ENCODE results near the gene LRP1. TPM values are rescaled to one million over a fixed set of nuclear protein-coding genes. Genes with fewer than 3 reads are reported as not detected.

Gene LRP1
- polyA plus RNA-seq, 12 donors: 81.0 to 163 (median 123) TPM; not detected in 1

- DNase-seq: no peak
Observed at GRCh38 chr12:57222286-57223190, 94.3 kb downstream of the LRP1 start.

- DNase-seq: no peak
Observed at GRCh38 chr12:57223191-57224165, 95.2 kb downstream of the LRP1 start.

GRCh38 chr12:57224278-57224972, 96.1 kb downstream of the LRP1 start:
- no peak for DNase-seq

- no peak for DNase-seq
Observed at GRCh38 chr12:57224973-57225679, 96.8 kb downstream of the LRP1 start.

- DNase-seq: no peak
Observed at GRCh38 chr12:57225680-57226210, 97.5 kb downstream of the LRP1 start.

- no peak for DNase-seq
Observed at GRCh38 chr12:57226588-57227314, 98.5 kb downstream of the LRP1 start.

GRCh38 chr12:57227315-57228115, 99.2 kb downstream of the LRP1 start:
- no peak for DNase-seq

GRCh38 chr12:57229046-57229633, 100.9 kb downstream of the LRP1 start:
- DNase-seq: no peak

GRCh38 chr12:57229634-57230380, 101.5 kb downstream of the LRP1 start, which contains the start of gene SHMT2:
TSS of gene SHMT2 (plus strand) at chr12:57229711. CDS start at chr12:57229779, 68 bp downstream.
- peak; percentile 97 for DNase-seq

- DNase-seq: no peak
Observed at GRCh38 chr12:57230381-57231155, 102.3 kb downstream of the LRP1 start.

- DNase-seq: no peak
Observed at GRCh38 chr12:57231276-57232021, 103.2 kb downstream of the LRP1 start.

GRCh38 chr12:57232156-57232756, 104.0 kb downstream of the LRP1 start:
- no peak for DNase-seq

- DNase-seq: no peak
Observed at GRCh38 chr12:57233357-57234232, 105.3 kb downstream of the LRP1 start.

- no peak for DNase-seq
Observed at GRCh38 chr12:57234233-57234570, 105.9 kb downstream of the LRP1 start.

GRCh38 chr12:57234571-57235016, 106.3 kb downstream of the LRP1 start:
- DNase-seq: no peak
